Glomerular endothelial cell (primary cell): ENCODE measurements around the gene RBMS3. TPM values are rescaled to one million over a fixed set of nuclear protein-coding genes. Genes with fewer than 3 reads are reported as not detected.

Experiments used
- DNase-seq: peaks from one replicate; pipeline ENCODE4 v3.0.0-alpha.2; 2011; ENCODE audit warnings: low read depth, low spot score; ENCODE audit errors: extremely low read depth
- total RNA-seq: library from RNA; depleted of rRNA; stranded (reverse); fragments of >200 nt; gene quantifications from 2 replicates; pipeline ENCODE4 v1.2.3, GENCODE V29; 2015

The RBMS3 gene
- total RNA-seq, 1 donor from 2014 or later: 36.8 TPM

DNA sequence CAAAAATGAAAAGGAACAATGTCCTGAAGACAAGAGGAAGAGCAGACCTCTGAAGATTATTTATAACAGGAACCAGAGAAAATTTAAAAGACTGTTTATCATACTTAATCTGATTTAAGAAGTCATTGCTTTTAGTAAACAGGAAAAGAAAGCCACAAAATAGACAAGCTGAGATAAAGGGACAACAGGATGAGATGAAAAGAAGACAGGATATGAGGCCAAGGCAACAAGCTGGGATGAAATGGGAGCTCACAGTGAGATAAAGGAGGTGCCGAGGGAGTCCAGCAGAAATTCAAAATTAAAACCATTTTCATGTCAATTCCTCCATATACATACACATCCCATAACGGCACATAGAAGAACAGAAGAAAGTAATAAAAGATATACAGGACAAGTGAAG is 277.0 kb downstream of the RBMS3 start:
- DNase-seq: no peak

DNA sequence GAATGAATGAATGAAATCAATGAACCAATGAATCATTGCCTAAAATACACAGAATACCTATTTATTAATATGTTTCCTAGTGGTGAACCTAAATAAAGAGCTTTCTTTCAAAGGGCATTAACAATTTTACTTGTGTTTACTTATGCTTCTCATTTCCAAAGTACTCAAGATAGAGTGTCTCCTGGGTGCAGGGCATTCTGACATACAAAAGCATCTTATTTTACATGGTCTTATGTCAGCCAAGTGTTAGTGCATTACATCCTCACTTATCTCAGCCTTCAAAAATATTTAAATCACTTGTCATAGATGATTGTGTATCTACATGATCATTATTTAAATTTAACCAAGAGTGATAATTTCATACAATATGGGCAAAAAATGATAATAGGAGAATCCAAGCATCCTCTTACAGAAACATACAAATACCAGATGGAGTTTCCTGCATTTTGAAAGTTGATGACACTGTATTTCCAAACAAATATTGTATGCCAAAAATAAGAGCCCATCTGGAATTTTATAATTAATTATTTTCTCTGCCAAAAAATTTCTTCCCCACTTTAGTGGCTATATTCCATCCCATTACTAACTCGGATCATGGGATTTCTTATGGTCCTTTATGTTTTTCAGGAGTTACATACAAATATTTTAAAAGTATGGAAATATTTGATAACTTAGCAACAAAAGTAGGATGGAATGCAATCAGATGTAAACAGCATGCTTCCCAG is 279.0 kb downstream of the RBMS3 start:
- no peak for DNase-seq

DNA sequence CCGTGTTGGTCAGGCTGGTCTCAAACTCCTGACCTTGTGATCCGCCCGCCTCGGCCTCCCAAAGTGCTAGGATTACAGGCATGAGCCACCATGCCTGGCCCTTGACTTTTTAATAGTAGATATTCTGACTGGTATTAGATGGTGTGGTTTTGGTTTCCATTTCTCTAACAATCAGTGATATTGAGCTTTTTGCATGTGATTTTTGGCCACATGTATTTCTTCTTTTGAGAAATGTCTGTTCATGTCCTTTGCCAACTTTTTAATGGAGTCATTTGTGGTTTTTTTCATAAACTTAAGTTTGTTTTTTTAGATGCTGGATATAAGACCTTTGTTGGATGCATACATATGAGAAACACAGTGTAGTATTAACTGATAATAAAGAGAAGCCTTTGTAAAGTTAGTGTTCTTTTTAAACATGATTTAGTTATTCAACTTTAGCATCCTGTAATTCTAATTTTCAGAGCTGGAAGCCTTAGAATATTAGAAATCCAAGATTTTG is 280.8 kb downstream of the RBMS3 start:
- no peak for DNase-seq

DNA sequence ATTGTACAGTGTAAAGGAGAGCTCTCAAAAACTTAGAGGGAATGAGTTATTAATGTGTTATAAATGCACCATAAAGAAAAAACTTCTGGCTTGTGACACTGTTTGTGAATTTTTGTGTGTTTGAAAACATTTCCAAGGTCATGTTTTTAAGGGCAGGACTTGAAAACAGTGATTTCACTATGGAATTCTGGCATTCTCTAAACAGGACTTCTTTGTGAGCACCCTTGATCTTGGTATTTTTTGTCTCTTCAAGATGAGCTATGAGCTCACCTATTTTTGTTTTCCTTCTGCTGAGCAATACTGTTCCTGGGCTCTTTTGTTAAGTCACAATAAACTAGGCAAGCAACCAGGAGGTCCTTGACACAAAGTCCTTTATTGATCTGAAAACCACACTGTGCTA is 284.4 kb downstream of the RBMS3 start:
- no peak for DNase-seq

DNA sequence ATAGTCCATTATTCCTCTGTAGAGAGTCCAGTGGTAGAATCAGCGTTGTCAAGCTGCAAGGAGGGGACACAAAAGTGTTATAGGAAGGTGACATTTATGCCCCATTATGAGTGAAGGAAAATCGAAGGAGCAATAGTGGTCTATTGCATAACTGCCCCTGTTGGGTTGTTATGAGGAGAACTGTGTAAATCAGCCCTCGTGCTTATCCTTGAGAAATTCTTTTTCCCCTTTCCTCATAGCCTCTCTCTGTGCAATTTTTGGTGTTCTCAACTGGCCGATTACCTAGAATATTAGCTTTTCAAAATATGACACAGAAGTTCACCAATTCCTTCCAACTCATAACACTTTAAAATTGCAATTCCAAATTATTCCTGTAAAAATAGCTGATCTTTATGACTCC is 286.6 kb downstream of the RBMS3 start:
- DNase-seq: no peak

DNA sequence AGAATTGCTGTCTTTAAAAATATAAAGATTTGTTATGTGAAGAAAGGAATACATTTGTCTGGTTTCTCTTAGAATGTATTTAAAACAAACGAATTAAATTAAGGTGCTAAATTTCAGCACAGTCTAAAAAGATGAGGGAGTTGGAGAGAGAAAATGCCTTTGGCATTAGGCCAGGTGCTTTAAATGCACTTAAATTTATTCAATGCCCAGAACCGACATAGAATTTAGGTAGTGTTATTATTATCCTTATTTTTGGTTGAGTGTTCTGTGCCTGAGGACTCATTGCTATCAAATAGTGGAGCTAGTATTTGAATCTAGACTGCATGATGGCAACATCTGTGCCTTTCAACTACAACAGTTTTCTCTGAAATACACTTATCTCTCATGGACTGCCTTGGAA is 287.5 kb downstream of the RBMS3 start:
- no peak for DNase-seq

DNA sequence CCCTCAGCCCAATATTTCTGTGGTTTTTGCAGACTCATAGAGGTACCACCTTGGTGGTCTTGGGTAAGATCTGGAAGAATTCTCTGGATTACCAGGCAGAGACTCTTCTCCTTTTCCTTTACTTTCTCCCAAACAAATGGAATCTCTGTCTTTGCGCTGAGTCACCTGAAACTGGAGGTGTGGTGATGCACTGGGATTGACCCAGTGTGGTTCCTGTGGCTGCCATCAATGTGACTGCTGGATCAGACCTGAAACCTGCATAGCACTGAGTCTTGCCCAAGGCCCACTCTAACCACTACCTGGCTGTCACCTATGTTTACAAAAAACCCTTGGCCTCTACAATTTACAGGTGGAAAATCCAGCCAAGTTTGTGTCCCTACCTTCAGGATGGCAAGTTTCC is 295.3 kb downstream of the RBMS3 start:
- no peak for DNase-seq

DNA sequence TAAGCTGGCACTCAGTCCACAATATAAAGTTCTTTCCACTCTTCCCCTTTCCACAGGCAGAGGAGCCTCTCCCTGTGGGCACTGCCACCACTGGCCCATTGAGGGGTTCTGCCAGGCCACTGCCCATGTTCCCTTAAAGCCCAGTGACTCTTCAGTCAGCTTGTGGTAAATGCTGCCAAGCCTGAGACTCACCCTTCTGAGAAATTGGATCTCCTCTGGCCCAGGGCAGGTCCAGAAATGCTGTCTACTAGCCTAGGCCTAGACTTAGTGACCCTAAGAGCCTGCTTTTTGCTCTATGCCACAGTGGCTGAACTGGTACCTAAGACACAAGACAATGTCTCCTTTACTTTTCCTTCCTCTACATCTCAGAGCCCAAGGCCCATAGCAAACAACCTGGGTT is 295.8 kb downstream of the RBMS3 start:
- no peak for DNase-seq

DNA sequence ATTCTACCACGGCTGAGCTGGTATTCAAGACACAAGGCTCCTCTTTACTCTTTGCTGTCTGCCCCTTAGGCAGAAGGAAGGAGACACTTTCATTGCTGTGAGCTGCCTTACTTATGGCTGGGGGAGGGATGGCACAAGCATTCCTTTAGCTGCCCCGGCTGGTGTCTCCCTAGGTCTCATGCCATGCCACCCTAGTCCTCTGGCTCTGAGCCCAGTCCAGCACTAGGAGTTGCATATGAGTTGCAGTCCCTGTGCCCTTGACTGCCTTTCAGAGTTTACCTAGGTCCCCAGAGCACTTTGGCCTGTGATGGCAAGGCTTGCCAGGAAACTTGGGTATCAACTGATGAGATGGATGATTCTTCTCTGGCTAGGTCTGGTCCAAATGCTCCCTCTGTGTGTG is 296.4 kb downstream of the RBMS3 start:
- no peak for DNase-seq

DNA sequence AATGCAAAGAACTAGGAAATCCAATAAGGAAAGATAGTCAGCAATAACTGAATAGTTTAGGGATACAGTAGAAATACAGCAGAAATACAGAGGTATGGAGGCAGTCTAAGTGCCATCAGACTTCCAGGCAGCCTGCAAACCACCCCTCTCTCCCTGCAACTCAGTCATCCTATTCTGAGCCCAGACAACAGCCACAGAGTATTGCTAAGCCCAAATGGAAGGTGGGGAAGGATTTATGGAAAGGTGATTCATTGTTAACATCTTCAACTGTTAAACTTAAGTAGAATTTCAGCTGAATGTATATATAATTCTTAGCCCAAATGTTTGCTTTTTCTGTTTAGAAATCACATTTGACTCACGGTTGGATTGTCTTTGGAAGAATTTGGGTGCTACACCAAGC is 300.4 kb downstream of the RBMS3 start:
- no peak for DNase-seq

DNA sequence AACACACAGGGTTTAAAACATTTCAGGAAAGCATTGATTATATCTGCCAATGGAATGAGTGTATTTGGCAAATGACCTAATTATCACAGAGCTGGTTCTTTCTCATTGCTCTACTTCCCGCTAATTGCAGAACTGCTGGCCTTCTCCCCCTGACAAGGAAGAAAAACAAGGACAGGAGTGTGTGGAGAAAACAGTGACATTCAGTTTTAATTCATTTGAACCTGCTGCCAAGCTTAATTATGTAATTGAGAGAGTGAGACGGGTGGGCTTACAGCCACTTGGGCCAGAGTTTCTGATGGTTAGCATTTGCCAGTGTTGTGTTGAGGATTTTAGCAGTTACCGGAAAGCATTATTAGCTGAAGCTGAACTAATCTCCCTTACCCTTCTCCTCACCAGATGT is 301.4 kb downstream of the RBMS3 start:
- no peak for DNase-seq

DNA sequence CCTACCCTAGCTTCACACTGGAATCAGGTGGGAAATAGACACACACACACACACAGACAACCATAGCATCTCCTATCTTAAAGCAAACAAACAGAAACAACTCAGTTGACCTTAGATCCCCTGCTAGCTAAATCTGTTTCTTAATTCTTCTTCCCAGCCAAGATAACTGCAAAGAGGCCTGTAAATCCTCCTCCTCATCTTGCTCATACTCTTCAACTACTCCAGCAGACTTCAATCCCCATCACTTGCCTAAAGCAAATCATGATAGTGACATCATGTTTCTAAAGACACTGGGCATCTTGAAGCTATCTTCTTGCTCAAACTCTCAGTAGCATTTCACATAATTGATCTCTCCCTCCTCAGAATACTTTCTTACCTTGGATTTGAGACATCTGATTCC is 303.0 kb downstream of the RBMS3 start:
- DNase-seq: no peak

DNA sequence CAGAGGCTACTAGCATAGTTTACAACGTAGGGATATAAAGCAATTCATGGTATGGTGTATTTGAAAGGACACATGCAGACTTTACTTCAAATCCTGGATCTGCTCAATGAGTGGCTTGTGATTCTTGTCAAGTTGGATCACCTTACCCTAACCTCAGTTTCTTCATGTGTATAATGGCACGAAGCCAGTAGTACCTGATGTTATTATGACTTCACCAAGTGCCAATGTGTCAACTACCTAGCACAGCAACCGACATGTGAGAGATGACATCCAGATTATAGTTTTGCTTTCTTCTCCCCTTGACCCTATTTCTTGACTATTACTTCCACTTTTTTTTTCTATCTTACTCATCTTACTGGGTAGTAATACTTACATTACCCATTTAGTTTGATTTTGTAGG is 304.5 kb downstream of the RBMS3 start:
- DNase-seq: no peak

DNA sequence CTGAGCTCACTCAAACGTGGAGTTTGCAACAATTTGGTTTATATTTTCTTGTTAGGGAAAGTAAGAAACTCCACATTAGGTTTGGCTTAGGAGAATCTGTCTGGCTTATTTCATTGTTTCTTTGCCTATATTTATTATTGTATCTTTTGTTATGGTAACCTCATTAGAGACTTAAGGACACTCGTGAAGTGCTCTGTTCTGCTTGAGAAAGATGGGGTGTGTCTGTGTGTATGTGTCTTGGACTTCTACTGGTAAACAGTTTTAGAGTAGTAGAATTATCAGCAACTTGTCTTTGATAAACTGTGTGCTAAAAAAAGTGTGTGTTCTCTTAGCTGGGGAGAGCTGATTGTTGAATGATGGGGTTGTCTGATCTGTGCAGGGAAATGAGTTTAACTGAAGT is 306.5 kb downstream of the RBMS3 start:
- DNase-seq: no peak

DNA sequence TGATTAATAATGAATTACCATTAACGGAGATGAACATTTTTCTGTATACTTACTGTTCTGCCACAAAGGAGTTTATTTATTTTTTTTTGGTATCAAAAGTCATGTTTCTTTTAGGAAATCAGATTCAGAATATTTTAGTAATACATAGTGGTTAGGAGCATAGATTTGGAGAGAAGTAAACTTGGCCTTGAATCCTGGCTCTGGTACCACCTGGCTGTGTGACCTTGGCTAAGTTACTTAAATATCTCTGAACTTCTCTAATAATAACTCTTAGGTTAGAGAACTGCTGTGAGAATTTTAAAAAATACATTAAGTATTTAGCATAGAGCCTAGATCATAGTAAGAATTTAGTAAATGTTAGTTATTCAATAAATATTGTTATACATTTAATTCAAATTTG is 309.1 kb downstream of the RBMS3 start:
- DNase-seq: no peak

DNA sequence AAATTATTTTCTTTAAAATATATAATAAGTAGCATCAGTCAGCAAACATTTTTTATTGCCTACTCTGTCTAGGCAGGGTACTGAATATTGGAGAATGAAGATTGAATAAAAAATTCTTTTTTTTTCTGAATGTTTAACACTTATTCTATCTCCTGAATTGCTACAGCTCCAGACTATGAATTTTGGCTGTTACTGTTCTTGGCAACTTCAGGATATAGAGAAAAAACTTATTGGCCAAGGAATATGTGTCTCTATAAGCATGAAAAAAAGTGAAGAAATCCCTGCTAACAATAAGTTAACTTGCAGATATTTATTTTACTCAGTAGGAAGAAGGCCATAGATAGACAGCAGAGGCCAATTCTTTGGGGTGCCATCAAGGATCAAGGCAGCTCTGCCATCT is 309.6 kb downstream of the RBMS3 start:
- no peak for DNase-seq

DNA sequence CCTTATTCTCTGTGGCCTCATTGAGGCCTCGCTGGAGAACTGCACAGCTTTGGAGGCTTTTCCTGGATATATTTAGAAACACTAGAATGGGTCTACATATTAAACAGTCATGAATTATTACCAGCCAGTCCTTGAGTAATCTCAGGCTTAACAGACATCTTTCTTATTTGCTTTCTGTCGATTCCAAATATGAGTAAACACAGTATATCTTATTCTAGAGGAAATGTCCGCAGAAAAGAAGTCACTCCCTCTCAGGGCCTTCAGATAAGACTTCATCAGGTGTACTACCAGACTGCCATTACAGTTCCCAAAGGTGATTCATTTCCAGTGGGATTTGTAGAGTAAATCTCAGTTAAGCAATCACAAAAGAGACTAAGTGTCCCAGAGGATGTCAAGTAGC is 310.7 kb downstream of the RBMS3 start:
- DNase-seq: no peak

DNA sequence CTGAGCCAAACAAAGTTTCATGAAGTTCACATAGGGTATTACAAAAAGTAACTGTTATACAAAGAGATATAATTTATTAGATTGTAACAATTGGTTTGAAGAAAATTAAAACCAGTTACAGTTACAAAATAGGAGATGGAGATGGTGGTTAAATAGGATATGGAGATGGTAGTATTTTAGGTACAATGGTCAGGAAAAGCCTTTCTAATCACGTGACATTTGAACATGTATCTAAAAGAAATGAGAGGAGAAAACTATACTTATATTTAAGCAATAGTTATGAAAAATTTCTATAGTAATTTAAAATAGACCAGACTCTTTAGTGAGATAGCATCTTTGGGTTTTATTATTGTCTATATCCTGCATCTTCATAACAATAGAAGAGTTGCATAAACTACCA is 312.9 kb downstream of the RBMS3 start:
- no peak for DNase-seq

DNA sequence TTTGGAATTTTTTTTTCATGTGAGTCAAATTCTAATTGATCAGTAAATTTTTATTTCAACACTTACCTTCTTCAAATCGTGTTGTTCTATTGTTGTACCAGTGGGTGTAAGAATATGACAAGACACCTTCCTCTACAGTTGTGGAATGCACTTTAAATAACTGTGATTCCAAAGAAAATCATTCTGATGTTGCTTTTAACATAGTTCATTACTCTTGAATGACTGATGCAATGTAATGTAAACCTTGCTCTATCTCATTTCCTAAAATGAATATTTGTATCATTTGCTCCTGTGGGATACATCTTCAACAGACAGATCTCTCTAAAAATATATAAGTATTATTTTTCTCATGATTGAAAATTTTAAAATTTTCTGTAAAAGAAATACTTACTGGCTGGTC is 313.4 kb downstream of the RBMS3 start:
- no peak for DNase-seq

DNA sequence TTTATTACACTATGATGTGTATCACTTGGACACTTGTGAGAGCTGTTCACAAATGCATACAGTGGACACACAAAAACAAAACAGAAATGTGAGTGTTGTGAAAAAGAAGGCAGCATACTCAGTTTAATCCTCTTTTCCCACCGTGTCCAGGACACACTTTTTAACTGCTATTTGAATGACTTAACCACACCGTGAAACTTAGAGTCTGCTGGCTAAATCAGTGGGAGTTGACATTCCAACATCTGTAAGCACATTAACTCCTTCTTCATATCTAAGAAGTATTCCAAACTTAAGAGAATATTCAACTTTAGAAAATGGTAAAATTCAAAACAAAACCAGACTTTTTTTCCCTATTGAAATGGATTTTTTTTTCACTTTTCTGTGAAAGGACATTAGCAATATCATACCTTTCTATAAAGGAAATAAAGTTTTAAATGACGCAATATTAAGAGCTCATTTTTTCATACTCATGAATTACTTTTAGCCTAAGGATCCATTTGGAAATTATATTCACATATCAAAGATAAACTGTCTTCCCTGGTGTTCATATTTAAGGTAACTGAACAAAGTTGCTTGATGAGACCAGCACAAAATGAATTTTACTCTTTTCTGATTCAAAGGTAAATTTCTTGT is 316.6 kb downstream of the RBMS3 start:
- DNase-seq: no peak

DNA sequence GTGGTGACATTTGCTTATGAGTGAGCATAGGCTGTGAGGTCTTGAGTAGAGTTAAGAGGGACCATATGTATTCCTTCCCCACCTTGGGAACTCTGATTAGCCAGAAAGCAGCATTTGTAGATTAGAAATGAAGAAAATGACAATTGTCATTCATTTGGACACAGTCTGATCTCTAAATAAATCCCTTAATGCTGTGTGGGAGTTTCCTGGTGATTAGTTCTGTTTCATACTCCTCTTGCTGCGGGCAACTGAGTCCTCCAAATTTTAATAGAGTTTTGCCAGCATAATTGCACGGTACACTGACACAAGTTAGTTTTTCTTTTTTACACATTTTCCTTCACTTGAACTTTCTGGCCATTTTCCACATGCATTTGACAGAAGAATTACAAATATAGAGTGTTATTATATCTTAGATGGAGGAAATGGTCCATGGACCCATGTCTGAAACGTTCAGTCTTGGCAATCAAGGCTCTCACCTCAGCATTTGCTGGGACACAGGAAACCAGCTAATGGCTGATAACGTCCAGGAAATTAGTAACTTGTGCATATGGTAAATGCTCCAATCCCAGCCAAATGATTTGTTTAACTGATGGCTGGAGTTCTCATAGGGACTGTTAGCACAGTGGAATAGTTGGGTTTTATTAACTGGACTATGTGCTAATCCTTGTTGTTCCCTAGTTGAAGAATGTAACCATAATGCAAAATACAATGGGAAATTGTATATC is 321.2 kb downstream of the RBMS3 start:
- DNase-seq: peak; percentile 90

DNA sequence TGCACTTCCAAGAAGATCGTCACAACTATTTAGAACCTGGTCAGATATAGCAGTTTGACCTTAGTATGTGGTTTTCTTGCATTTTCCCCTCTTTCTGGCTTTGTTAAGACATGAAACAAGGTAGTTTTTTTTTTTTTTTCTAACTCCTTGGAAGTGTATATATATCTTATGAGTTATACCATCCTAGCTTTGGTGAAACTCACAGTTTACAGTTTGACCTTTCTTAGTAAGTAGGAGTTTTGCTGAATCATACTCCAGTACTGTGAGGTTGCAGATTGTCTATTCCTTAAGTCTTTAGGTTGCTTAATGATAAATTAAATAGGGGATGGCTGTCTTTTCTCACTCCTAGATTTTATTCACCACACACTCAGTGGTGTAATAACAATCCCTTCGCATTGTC is 325.0 kb downstream of the RBMS3 start:
- DNase-seq: no peak
